GM10248 (cell line): ENCODE results near the gene PALLD.
"Not testable (repeated sequence)": the region's sequence is repeated elsewhere in the genome, so short reads cannot be mapped to it uniquely, and the experiment has no call there.

Experiments used
- CTCF ChIA-PET: fragments of 300-600 bp; sonication (Branson Sonifier 250); formaldehyde crosslinking; extraction: SDS; loops from one replicate; lab custom pipeline; 2021; ENCODE audit warnings: antibody characterized with exemption; lab: Yijun Ruan, JAX
- POLR2A ChIA-PET: fragments of 350-650 bp; sonication (Branson Sonifier 250); formaldehyde crosslinking; extraction: SDS; loops from one replicate; lab custom pipeline; 2020; ENCODE audit warnings: antibody characterized with exemption; lab: Yijun Ruan, JAX
- DNase-seq: peaks from one replicate; pipeline ENCODE4 v3.0.0; 2012; ENCODE audit errors: extremely low spot score
- TF ChIP-seq, protein P1 (sequence below): IDR thresholded peaks from 2 replicates; pipeline ENCODE4 v1.5.1; 2012; ENCODE audit warnings: mild to moderate bottlenecking, low read depth; ENCODE audit errors: extremely low read depth, missing control alignments, control extremely low read depth

The PALLD gene

GRCh38 chr4:168722391-168722790, 225.5 kb downstream of the PALLD start:
- ChIA-PET POLR2A (no interaction called here), CTCF (no interaction called here)
- DNase-seq: no peak
- TF ChIP-seq, protein P1, sequence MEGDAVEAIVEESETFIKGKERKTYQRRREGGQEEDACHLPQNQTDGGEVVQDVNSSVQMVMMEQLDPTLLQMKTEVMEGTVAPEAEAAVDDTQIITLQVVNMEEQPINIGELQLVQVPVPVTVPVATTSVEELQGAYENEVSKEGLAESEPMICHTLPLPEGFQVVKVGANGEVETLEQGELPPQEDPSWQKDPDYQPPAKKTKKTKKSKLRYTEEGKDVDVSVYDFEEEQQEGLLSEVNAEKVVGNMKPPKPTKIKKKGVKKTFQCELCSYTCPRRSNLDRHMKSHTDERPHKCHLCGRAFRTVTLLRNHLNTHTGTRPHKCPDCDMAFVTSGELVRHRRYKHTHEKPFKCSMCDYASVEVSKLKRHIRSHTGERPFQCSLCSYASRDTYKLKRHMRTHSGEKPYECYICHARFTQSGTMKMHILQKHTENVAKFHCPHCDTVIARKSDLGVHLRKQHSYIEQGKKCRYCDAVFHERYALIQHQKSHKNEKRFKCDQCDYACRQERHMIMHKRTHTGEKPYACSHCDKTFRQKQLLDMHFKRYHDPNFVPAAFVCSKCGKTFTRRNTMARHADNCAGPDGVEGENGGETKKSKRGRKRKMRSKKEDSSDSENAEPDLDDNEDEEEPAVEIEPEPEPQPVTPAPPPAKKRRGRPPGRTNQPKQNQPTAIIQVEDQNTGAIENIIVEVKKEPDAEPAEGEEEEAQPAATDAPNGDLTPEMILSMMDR: no peak

- CTCF ChIA-PET: no interaction called here
- POLR2A ChIA-PET: no interaction called here
- TF ChIP-seq, protein P1: no peak
- DNase-seq: no peak
Measured at GRCh38 chr4:168723020-168723419, 226.2 kb downstream of the PALLD start.

GRCh38 chr4:168723569-168723968, 226.7 kb downstream of the PALLD start:
- no peak for DNase-seq
- ChIA-PET CTCF (no interaction called here), POLR2A (no interaction called here)
- TF ChIP-seq, protein P1: no peak

DNA sequence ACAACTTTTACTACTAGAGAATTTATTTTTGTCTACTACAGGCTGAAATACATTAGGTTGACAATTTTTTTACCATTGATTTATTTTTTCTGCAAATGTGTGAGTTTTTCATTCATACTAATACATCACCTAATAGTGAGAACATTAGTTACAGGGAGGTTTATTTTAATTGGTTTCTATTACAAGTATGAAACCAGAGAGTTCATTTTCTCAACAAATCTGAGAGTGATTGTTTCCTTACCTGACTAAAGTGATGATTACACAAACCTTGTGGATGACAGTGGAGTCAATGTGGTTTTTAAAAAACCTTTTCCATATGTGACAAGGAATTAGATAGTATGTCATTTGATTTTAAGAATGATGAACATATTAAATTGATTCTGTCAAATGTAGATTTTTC, 227.4 kb downstream of the PALLD start:
- POLR2A ChIA-PET: no interaction called here
- TF ChIP-seq, protein P1: no peak

DNA sequence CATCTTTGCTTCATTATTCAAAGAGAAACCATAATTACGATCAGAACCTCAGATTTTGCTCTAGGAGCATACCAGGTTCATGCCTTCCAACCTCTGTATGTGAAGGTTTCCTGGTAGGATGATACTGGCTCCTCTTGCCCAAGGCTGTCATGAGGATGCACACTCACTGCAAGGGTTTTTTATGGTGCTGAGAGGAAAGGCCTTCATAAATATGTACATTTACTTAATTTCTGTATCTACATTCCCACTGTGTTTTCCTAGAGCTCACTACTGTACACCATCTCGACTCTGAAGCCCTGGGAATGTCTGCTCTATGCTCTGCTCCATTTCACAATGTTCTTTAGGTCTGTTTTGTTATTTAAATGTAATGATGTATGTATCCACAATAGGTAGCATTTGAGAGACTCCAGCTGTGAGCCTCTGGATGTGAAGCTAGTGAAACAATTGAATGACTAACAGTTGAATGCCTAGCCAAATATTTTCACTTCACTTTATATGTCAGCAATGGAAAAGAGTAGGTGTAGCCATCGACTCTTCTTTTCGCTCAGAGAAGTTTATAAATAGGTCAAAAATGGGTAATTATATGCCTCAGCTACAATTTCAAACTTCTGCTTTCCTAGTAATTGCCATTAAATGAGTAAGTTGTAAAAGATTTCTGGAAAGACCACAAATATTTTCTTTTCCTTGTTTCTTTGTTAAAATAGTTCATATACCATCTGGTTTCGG, 228.0 kb downstream of the PALLD start:
- DNase-seq: no peak
- POLR2A ChIA-PET: no interaction called here
- CTCF ChIA-PET: no interaction called here
- TF ChIP-seq, protein P1: no peak

More for the DNA sequence above, 227.4 kb downstream of the PALLD start:
- no peak for DNase-seq
- CTCF ChIA-PET: no interaction called here

DNA sequence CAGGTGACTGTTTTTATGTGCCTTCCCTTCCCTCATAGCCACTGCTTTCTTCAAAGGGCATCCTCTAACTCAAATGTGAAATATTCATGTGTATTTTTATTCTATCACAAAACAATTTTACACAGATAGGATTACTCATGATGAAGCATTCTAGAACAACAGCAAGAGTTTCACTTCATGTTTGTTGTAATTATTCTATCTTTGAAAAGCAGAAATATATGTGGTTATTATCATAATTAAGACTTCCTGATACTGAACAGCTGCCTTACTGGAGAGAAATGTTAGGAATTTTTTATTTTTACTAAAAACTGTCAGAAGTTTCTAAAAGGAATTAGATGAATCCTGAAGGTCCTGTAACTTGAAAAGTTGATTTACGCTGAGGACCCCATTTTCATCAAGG, 229.1 kb downstream of the PALLD start:
- TF ChIP-seq, protein P1: no peak
- no peak for DNase-seq
- CTCF ChIA-PET: no interaction called here
- POLR2A ChIA-PET: no interaction called here

DNA sequence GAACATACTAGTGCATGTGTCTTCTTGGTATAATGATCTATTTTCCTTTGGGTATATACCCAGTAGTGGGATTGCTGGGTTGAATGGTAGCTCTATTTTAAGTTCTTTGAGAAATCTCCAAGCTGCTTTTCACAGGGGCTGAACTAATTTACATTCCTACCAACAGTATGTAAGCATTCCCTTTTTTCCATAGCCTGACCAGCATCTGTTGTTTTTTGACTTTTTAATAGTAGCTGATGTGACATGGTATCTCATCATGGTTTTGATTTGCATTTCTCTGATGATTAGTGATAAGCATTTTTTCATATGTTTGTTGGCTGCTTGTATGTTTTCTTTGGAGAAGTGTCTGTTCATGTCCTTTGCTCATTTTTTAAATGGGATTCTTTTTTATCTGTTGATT, 230.3 kb downstream of the PALLD start:
- POLR2A ChIA-PET, DNase-seq: not testable (repeated sequence)
- CTCF ChIA-PET: interaction anchor here (2.0 kb wide), 1 partner anchor 11 kb away, joined by 5 read pairs; no protein-coding TSS in a partner anchor
